AG09309 (cell line): ENCODE data around the gene SELPLG.
"Not testable (repeated sequence)": the region's sequence is repeated elsewhere in the genome, so short reads cannot be mapped to it uniquely, and the experiment has no call there.

Source experiments
- DNase-seq: peaks from one replicate; pipeline ENCODE4 v3.0.0-alpha.2; 2010; ENCODE audit warnings: low read depth
- H3K4me3 ChIP-seq: 2 replicates; pipeline ENCODE4 v1.5.1; 2011; ENCODE audit warnings: mild to moderate bottlenecking, low read depth, low read length, moderate library complexity; ENCODE audit not compliant: control insufficient read depth
- CTCF ChIP-seq: IDR thresholded peaks from 2 replicates; pipeline ENCODE4 v1.5.1; 2011; ENCODE audit warnings: mild to moderate bottlenecking, low read depth, low read length, inconsistent platforms; ENCODE audit not compliant: insufficient read depth, control insufficient read depth; ENCODE audit errors: missing control alignments

Gene SELPLG

GRCh38 chr12:108666401-108666881, 32.7 kb upstream of the SELPLG start:
- no peak overlapping the region for H3K4me3 ChIP-seq
- no peak for DNase-seq
- TF ChIP-seq CTCF = no peak

GRCh38 chr12:108665608-108666202, 32.0 kb upstream of the SELPLG start:
- no peak for DNase-seq
- no peak for TF ChIP-seq CTCF
- H3K4me3 ChIP-seq = no peak overlapping the region

GRCh38 chr12:108664338-108665258, 30.9 kb upstream of the SELPLG start:
- no peak overlapping the region for H3K4me3 ChIP-seq
- TF ChIP-seq CTCF = peak; percentile 93
- peak; percentile 88 for DNase-seq

- DNase-seq = no peak
- no peak for TF ChIP-seq CTCF
- H3K4me3 ChIP-seq = no peak overlapping the region
Observed at GRCh38 chr12:108663324-108664015, 29.8 kb upstream of the SELPLG start.

- not testable (repeated sequence) for DNase-seq, H3K4me3 ChIP-seq
Observed at GRCh38 chr12:108658115-108658514, 24.4 kb upstream of the SELPLG start.

GRCh38 chr12:108657130-108657745, 23.5 kb upstream of the SELPLG start:
- no peak for TF ChIP-seq CTCF
- DNase-seq = no peak
- no peak overlapping the region for H3K4me3 ChIP-seq

GRCh38 chr12:108656247-108656646, 22.6 kb upstream of the SELPLG start:
- H3K4me3 ChIP-seq, DNase-seq: not testable (repeated sequence)

- not testable (repeated sequence) for DNase-seq, H3K4me3 ChIP-seq
Observed at GRCh38 chr12:108655812-108656175, 22.1 kb upstream of the SELPLG start.

- not testable (repeated sequence) for H3K4me3 ChIP-seq, DNase-seq
Observed at GRCh38 chr12:108654622-108655021, 20.9 kb upstream of the SELPLG start.
